ENCODE measurements around the gene CAMTA1.
"Not testable (repeated sequence)": the region's sequence is repeated elsewhere in the genome, so short reads cannot be mapped to it uniquely, and the experiment has no call there.

CAMTA1 gene

DNA sequence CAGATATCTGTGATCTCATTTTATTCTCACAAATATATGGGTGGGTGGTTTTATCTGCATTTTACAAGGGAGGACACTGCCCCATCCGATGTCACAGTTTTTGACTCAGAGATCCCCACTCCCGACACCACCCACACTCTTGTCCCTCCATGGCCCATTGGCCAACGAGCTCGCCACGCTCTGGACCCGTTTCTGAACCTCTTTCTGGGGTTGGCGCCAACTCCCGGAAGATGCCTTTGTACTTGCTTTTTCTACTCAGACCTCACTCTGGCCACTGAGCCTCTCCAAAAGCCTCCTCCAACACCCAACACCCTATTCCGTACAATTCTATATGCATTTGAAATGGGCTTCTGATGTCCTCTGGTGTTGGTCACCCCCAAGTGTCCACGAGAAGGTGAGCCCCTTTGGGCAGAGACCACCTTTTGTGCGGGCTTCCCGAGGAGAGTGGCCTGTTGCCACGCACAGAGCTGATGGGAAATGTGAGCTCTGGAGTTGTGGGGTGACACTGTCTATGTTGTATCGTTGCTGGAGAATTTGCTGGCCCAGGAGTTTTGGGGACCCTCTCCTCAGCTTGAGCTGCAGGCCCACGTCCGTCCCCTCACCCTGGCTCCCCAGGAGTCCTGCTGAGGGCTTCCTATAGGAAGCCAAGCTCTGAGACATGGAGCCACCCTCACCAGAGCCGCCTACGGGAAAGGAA is 618.9 kb downstream of the CAMTA1 start:
- no peak for DNase-seq

DNA sequence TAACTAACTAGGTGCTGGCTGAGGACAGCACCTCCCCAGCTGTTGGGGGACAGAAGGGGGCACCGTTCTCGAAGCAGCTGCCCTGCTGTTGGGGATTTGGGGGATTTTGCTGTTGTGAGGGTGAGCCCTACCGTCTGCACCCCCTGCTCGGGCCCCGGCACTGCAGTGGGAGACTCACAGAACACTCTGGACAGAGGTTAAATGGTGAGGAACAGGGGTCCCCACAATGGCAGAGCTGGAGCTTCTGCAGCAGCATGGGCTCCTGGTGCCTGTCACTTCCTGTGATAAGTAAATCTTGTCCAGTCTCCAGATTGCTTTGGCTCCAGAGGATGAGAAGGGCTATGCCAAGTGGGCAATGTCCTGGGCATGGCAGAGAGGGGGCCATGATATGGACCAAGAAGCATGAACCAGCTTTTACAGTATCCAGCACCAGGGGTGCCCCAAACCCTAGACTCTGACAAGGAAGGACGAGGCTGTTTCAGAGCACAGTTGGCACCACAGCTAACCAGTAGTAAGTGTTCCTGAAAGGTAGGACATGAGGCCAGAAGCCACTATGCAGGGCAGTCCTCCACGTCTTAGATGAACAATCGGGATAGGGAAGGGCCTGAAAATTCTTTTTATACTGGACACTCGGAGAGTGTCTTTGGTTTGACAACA is 620.7 kb downstream of the CAMTA1 start:
- DNase-seq: no peak

DNA sequence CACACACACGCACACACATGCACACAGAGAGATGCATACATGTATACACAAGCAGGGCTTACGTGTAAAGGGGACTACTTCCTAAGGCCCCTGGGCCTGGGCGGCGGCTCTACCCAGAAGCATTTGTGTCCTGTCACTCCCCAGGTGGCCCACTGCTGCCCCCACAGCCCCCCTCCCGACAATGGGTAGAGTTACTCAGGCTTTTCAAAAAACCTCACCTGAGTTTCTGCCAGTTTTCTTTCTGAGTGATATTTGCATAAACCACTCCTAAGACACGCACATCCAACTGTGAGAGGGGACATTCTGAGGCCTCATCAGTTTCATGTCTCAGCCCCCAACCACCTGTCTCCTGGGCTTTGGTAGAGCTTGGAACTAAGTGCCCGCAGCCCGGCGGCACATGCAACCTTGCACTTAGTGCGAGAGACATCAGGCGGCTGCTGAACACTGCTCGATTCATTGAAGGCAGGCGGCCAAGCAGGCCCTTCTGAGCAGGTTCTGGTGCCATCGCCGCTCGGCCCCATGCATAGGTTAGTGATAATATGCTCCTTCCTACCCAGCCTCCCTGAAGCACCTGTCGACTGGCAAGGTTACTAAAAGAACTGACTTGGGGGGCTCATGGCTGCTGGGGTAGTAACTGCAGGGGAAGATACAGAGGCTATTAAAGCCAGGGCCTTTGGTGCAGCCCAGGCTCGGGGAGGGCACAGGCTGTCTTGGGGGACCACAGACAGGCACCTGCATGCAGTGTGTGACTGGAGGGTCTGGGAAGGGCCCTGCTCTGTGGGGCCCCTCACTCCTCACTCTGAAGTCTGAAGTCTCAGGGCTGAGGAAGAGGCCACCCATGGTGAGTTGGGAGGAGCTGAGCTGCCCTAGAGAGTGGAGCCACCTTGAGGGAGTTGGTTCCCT is 621.6 kb downstream of the CAMTA1 start:
- DNase-seq: no peak

DNA sequence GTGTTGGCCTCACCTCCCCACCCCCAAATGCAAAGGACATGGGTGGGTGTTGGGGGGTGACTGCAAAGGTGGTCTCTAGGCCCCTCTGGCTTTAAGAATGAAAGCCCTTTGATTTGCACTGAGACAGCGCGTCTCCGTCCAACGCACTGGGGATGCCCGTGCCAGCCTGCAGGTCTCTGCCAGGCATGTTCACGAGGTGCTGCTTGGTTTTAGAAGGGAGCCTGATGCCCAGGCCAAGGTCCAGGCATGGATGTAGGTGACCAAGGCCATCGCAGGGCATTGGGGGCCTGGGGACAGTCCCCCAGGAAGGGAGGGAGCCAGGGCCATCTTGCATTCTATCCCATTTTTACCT is 622.3 kb downstream of the CAMTA1 start:
- no peak for DNase-seq

DNA sequence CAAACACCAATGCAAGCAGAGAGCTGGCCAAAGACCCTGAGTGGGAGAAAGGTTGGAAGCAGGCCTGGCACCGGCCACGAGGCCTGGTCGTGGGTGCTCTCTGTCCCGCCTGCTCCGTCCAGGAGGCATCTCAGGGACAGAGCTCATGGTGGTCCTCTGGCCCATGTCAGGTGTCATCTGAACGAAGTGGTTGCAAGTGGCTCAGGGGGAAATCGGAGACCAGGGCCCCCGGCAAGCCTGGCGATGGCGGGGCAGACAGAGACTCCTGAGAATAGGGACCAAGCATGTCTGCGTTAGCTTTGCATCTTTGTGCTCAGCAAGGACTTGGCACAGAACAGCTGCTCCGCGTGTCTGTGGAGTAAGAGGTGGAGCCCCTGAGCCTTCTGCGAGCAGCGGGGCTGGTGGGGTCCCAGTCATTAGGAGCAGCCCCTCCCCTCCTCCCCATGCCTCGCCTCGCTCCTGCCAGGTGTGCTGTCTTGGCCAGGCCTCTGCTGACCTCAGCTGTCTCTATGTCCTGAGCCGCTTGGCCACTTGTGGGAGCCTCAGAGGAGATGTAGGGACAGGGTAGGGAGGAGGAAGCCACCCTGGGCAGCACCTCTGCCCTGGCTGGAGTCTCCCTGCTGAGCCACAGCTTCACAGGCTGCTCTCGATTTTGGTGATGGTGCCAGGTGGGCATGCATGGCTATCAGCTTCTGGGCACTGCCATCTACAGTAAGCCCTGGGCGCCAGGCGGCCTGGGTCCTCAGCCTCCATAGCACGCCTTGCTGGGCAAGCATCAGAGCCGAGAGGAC is 622.9 kb downstream of the CAMTA1 start:
- DNase-seq: no peak

DNA sequence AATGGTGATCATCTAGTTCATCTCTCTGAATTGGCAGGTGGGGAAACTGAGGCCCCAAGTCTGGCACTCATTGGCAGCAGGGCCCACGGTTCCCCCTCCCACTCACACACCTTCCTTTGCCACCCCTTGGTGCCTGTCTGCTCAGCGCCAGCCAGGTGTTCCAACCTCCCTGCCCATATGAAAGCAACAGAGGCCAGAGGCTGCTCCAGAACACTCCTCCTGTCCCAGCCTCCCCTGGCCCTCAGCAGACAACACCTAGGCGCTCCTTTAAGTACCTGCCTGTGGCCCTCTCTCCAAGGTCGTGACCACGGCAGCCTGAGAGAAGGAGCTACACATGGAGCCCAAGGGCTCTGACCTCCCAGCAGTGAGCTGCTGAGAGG is 623.5 kb downstream of the CAMTA1 start:
- DNase-seq: no peak

DNA sequence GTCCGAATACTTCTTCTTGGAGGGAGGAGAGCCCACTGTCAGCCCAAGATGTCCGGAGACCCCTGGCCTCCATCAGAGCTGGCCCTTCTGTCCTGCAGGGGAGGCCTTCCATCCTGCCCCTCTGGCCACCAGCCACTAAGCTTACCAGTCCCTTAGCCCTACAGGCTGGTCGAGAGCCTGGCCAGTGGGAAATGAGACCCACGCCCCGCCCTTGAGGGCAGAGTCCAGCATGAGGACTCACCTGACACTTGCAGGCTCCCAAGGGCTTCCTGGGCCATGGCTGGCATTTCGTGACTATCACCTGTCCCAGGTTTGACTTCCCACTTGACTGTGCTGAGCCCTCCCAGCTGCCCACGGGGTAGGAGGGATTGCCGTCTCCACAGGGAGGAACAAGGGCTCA is 624.0 kb downstream of the CAMTA1 start:
- no peak for DNase-seq

DNA sequence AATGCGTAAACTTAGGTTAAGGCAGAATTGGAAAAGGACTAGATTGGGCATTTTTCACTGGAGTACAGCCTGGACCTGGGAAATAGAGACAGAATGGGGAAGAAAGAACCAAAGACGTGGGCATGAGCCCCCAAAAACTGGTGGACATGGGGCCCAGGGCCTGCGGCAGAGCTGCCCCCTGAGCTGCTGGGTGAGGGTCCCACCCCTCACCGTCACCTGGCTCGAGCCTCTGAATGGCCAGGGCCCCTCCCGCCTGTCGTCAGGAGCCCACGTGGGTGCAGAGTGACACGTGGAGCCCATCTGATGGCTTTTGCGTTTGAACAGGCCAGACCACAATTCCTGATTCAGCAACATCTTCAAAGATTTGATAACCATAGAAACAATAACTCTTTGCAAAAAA is 624.9 kb downstream of the CAMTA1 start:
- DNase-seq: no peak

DNA sequence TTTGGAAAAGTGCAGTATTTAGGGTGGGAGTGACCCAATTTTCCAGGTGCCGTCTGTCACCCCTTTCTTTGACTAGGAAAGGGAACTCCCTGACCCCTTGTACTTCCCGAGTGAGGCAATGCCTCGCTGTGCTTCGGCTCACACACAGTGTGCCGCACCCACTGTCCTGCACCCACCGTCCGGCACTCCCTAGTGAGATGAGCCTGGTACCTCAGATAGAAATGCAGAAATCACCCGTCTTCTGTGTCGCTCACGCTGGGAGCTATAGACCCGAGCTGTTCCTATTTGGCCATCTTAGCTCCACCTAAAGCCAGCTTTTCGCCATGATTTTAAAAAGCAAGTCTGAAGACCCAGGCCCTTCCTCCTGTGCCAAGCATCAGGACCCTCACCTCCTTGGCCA is 632.4 kb downstream of the CAMTA1 start:
- DNase-seq: not testable (repeated sequence)

DNA sequence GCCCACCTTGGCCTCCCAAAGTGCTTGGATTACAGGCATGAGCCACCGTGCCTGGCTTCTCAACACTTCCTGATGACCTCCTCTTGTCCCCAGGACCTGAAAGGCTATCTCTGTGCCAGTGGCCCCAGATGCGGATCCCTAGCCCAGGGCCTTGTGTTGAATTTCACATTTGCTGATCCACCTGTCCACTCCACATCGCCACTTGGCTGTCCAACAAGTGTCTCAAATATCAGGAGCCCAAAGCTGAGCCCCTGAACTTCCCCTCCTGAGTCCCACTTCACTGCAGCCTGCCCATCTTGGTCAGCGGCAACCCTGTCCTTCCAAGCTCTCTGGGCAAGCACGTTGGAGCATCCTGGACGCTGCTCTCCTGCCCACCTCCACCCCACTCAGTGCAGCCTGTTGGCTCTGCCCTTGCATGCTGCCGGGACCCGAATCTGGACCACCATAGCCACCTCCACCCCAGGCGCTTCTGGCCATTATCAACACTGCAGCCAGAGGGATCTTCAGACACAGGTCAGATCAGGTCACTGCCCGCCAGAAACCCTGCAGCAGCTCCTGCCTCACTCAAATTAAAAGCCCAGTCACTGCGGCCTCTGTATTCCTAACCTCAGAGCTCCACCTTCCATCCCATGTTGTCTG is 633.3 kb downstream of the CAMTA1 start:
- no peak for DNase-seq

DNA sequence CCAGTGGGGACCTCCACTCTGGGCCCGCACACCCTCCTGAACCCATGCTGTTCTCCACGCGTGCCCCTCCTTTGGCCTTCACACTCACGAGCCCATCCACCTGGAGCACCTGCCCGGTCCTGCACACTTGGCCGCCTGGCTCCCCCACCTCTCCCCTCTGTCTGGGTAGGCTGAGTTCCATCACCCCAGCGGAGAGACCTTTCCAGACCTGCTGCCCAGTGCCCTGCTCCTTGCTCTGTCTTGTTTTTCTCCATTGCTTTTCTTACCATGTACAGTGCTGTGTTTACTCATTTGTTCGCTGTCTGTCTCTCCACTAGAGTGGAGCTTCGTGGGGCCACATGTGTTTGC is 634.8 kb downstream of the CAMTA1 start:
- no peak for DNase-seq

DNA sequence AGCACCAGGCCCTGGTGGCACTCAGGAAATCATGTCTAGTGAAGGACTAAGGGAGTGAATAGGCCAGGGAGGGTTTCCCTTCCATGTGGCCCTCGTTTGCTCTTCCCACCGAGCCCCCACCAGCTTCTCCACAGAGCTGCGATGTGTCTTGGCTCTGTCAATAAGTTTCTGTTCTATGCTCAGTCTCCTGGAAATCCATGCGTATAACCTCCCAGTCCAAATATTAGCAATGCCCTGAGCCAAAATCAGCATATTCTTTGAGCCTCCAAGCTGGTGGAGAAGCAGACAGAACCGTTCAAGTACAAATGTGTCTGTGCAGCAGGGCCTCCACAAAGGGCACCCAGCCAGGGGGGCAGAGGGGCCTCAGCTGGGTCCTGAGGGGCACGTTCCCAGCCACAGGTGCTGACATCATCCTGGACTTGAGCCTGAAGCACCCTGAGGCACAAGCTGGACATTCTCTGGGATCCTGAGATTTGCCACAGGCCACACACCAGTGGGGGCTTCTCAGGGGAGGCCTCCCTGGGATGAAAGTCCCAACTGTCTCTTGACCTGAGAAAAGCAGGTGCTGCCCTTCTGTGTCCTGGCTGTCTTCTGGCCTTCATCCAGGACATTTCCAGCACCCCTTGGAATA is 635.3 kb downstream of the CAMTA1 start:
- no peak for DNase-seq

DNA sequence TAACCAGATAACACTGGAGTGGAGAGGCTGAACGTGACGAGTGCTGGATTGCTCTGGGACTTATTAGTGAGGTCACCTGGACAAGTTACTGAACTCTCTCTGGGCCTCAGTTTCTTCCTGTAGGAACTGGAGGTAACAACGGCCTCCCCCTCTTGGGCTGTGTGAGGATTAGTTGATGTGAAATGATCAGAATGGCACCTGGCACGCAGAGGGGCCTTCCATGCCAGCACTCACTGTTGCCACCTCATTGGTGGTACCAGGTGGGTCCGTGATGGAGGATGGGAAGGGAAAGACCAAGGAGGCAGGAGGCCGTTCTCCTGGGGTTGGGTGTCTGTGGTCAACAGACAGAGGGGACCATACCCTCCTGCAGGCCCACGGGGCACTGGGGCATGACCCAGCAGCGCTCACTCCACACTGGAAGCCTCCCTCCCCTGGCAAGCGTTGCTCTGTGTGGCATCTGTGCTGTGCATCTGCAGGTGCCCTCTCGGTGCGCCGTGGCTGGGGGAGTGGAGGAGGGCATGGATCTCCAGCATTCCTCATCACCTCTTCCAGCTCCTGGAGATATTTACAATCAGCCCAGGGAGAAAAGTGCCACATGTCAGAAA is 636.3 kb downstream of the CAMTA1 start:
- no peak for DNase-seq

DNA sequence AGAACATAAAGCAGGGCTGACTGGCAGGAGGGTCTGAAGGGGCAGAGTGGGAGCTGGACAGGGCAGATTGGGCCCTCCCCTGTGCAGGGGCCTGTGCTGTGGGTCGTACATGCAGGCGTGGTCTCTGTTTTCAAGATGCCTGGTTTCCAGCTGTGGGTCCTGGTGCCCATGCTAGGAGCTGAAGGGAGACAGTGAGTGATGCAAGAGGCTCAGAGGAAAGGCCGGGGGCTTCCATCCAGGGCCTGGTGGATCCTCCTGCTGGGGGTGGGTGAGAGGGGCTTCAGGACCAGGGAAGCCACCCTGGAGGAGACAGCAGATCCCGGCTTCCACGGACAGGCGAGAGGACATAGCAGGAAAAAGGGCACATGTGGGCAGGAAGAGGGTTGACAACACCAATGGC is 636.8 kb downstream of the CAMTA1 start:
- no peak for DNase-seq

DNA sequence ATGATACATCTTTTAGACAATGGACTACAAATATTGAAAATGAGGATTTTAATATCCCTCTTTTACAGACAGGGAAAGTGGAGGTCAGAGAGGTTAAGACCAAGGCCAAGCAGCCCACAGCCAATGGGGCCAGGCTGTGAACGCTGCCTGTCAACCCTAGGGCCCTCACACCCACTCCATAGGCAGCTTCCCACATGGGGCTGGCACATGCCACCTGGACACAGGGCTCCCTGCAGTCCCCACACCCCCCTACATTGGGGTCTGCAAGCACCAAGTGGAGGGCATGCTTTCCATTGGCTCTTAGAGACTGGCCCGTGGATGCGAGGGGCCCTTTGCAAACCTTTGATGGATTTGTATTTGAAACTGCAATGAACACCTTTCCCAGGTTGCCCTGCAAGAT is 637.3 kb downstream of the CAMTA1 start:
- no peak for DNase-seq

DNA sequence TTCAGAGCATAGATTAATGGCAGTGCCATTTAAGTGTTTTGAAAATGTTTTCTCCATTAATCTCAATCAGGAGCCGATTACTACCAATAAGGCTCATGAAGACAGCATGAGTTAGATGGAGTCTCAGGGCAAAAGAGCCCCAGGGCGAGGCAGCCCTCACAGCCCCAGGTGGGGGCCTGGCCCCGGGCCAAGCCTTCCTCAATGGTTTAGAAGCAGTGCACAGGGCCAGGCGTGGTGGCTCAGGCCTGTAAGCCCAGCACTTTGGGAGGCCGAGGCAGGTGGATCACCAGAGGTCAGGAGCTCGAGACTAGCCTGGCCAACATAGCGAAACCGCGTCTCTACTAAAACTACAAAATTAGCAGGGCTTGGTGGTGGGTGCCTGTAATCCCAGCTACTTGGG is 637.7 kb downstream of the CAMTA1 start:
- DNase-seq: no peak

DNA sequence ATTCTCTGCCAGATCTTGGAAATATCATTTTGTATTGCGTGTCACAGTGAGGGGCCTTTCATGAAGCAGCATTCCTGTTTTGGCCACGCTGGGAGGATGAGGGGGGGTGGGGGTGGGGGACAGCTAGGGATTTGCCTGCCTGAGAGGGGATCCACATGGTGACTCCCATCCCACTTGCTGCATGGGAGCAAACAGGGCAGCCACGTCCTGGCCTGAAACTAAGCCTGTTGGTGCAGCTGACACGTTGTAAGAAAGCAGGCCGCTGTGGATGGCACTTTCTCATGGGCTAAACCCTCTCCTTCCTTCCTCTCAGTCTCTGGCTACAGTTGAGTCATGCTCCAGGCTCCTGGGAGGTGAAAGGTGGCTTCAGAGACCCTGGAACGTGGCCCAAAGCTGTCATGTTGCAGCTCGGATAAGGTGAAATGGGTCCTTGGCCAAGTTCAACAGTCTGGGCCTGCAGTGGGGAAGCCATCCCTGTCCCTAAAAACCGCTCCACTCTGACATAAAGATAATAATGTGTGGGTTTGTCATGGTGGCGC is 639.2 kb downstream of the CAMTA1 start:
- no peak for DNase-seq

DNA sequence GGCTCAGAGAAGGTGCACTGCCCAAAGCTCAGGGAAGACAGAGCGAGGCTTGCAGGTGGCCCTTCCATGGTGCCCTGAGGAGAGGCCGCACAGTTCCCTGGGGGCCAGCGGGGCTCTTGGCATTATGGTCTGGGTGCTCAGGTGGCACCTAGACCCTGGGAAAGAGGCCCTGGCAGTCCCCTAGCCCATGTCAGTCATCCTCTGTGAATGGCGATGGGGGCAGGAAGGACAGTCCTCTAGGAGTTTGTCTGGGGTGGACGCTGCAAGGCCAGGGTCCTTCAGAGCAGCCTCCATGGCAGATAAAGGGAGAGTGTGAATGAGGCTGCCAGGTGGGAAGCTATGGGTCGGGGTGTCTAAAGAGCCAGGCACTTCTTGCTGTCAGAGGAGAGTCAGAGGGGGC is 640.0 kb downstream of the CAMTA1 start:
- DNase-seq: no peak

DNA sequence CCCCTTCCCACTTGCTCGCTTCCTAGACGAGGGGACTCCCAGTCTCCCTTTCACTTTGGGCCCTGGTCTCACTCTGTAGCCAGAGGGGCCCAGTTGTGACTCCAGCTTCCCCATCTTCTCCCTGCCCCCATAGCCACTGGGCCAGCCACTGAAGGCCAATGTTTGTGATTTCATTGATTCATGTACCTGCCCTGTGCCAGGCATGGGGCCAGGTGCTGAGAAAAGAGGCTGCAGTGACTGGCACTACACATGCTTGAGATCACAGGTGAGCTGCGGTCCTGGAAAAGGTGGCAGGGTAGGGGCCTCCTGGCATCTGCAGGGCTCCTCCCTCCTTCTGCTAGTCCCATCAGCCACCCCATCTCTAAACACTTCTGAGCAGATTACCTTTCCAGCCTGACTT is 640.5 kb downstream of the CAMTA1 start:
- DNase-seq: no peak

DNA sequence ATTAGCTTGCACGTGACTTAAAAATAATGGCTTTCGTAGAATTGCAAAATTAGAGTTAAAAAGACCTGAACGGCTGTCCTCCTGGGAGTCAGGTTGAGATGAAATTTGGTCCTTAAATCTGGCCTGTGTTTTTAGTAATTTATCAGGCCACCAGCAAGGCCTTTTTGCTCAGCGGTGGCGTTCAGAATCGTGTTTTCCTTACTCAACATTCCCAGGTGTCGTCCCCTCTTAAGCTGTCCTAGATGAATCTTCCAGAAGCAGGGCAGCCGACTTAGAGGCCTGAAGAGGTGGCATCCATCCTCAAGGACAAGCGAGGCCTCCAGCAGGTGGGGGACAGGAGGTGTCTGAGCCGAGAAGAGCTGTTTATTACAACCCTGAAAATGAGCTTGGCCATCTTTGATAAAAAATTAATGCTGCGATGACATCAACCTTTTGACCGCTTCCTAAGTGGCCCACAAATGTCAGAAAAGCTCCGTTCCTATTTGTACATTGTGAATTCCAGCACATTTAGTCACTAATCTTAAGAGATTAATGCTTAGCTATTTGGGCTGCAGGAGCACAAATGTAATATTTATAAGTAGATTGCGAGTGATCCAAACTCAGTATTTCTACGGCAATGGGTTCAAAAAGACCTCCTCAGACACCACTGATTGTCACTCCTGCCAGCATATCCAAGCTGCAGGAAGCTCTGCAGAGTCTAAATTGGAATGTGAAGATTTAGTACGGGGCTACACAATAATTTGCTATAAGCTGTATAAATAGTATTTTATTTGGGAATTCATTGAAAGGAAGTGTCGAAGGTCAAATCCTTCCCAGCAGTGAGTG is 641.7 kb downstream of the CAMTA1 start:
- no peak for DNase-seq
